ENCODE data around the gene ENDOD1.

ENDOD1 gene

DNA sequence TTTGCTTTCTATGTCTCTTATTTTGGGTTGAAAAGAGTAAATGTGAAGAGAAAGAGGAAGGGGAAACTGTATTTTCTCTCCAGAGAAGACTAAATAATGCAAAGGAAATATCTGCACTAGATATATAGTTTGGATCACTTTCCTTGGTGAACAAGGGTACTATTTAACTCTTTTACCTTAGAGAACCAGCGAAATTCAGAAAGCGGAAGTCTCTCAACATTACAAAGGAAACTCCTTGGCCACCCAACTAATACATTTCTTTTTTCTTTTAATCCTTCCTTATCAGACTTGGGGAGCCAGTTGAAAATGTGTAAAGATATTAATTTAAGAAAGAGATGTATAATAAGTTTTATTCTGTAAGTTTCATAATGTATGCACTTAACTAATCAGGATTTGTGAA lies 77.1 kb downstream of the ENDOD1 start:
- no peak for DNase-seq

DNA sequence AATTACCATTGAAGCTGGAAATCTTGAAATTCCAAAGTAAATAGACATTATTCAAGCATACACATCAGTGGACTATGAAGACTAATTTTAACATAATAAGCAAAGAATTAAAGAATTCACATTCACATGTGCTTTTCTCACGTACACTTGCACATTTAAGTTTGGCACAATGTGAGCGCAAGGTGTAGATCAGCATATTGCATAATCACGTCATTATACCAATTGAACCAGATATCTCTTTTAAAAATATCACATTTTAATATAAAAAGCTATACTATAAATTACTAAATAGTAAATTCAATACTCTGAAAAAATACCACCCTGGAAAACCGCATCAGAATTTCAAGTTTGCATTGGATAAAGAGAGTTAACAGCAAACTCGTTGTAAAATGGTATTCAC lies 80.6 kb downstream of the ENDOD1 start:
- no peak for DNase-seq

- DNase-seq: no peak
These were observed 86.3 kb downstream of the ENDOD1 start for GRCh38 chr11:95175818-95176380.
